Fibroblast of lung (primary cell): ENCODE measurements around the gene NUDC.

Source experiments
- CTCF ChIP-seq, 2 donors: IDR thresholded peaks in 1 of 2; conservative IDR thresholded peaks in 1 of 2; 1 replicate in 1 of 2; 2 replicates in 1 of 2; pipeline ENCODE4 v1.5.1; 2011 to 2012; ENCODE audit warnings: low read length in 2 of 2, control low read depth in 1 of 2, inconsistent platforms in 1 of 2, low read depth in 1 of 2, mild to moderate bottlenecking in 1 of 2
- EZH2 ChIP-seq: IDR thresholded peaks from 2 replicates; pipeline ENCODE4 v1.5.1; 2012; ENCODE audit warnings: low read length, control low read depth, mild to moderate bottlenecking; ENCODE audit errors: missing control alignments

- no peak for TF ChIP-seq CTCF (conservative IDR thresholded peaks at IDR 0.05 in 1 of 2, IDR thresholded peaks at IDR 0.05 in 1 of 2; ENCODE audit: low read depth in 1 of 2, low read length in 2 of 2)
- TF ChIP-seq EZH2: no peak
Observed at GRCh38 chr1:26951821-26952497, 30.4 kb downstream of the NUDC start.
